HG03432 (cell line): ENCODE data around the gene NSL1.

ENCODE experiments used
- ATAC-seq: cut with Tn5 transposase; IDR thresholded peaks from one replicate; pipeline ENCODE4 v1.9.1; 2021; ENCODE audit warnings: mild to moderate bottlenecking, moderate library complexity; ENCODE audit not compliant: unreplicated experiment

The NSL1 gene, protein sequence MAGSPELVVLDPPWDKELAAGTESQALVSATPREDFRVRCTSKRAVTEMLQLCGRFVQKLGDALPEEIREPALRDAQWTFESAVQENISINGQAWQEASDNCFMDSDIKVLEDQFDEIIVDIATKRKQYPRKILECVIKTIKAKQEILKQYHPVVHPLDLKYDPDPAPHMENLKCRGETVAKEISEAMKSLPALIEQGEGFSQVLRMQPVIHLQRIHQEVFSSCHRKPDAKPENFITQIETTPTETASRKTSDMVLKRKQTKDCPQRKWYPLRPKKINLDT

DNA sequence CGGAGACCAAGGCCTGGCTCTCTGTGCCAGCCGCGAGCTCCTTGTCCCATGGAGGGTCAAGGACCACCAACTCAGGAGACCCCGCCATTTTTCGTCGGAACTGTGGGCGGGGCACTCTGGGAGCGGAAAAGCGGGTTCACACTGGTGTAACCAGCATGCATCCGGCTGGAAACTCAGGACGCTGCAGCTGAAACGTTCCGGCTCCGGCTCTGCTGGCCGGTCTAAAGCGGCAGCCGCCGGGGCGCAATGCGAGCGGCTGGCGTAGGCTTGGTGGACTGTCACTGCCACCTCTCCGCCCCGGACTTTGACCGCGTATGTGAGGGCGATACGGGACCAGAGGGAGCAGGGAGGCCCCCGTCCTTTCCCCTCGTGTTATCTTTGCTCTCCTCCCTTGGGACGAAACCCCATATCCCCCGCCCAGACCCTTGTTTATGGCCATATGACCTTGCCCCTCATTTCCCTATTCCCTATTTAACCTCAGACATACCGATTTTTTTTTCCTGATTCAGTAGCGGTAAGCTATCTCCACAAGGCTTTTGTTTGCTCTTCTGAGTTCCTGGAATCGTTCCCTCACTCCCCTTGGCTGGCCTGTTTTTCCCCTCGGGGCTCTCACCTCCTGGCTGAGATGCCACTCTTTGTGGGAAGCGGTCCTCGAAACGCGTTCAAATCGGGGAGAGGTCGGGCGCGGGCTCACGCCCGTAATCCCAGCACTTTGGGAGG is at the start of gene NSL1, which contains the start of gene TATDN3:
Gene NSL1, minus strand, starts transcription at position 102 of the 720 bp plus-strand sequence. Its CDS starts 14 bp downstream, at position 88.
Gene TATDN3, plus strand, starts transcription at position 219 of the 720 bp plus-strand sequence. Its CDS starts 28 bp downstream, at position 247.
- peak; percentile 70 for ATAC-seq

DNA sequence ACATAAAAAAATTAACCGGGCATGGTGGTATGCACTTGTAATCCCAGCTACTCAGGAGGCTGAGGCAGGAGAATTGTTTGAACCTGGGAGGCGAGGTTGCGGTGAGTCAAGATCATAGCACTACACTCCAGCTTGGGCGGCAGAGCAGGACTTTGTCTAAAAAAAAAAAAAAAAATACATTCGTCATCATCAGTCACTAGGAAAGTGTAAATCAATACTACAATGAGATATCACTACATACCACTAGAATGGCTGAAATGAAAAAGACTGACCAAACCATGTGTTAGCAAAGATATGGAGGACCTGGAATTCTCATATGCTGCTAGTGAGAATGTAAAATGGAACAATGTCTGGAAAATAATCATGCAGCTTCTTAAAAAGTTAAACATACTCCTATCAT is 46.6 kb upstream of the NSL1 start:
- no peak for ATAC-seq

DNA sequence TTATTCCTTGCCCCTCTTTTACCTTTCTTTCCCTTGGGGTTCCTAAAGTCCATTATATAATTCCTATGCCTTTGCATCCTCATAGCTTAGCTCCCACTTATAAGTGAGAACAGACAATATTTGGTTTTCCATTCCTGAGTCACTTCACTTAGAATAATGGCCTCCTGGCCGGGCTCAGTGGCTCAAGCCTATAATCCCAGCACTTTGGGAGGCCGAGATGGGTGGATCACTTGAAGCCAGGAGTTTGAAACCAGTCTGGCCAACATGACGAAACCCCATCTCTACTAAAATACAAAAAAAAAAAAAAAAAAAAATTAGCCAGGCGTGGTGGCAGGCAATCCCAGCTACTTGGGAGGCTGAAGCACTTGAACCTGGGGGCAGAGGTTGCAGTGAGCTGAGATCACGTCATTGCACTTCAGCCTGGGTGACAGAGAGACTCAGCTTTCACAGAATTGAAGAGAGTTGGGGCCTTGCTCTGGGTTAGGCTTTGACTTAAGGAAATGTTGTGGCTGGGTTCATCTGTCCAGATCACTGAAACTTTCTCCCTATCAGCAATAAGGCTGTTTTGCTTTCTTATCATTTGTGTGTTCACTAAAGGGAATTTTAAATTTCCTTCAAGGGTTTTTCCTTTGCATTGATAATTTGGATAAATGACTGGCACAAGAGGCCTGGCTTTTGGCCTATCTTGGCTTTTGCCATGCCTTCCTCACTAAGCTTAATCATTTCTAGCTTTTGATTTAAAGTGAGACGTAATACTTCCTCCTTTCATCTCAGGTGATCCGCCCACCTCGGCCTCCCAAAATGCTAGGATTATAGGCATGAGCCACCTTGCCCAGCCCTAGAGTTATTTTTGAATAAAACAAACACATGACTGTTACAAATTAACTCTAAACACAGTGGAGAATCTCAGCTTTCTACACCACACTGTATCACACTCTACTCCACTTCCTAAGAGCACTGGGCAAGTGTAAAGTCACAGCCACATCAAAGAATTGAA is 41.9 kb upstream of the NSL1 start:
- peak; percentile 86 for ATAC-seq

DNA sequence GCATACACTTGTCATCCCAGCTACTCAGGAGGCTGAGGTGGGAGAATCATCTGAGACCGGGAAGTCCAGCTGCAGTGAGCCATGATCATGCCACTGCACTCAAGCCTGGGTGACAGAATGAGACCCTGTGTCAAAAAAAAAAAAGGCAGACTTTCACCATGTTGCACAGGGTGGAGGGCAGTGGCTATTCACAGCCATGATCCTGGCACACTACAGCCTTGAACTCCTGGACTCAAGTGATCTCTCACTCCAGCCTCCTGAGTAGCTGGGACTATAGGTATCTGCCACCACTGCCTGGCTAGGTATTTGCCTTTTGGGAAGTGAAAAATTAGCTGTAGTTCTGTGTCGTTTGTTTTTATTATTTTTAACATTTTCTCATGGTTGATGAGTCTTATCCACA is 36.8 kb upstream of the NSL1 start:
- ATAC-seq: no peak

DNA sequence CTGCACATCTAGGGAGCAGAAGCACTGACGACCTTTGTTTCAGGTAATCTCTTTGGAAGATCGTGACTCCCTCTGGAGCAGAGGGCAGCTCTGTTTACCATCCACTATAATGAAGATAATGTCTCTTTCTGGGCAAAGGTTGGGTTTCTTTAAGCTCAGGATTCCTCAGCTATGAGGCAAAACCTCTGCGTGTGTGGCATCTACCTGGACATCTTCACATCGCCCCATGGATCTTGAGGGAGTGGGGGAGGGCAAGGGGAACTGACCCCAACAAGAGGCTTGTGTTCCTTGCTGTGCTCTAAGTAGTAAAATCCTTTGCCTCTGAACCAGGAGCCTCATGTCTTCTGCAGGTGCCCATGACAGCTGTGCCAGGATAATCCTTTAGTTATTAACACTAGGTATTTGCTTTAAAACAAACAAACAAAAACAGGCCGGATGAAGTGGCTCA is 36.3 kb upstream of the NSL1 start:
- no peak for ATAC-seq

DNA sequence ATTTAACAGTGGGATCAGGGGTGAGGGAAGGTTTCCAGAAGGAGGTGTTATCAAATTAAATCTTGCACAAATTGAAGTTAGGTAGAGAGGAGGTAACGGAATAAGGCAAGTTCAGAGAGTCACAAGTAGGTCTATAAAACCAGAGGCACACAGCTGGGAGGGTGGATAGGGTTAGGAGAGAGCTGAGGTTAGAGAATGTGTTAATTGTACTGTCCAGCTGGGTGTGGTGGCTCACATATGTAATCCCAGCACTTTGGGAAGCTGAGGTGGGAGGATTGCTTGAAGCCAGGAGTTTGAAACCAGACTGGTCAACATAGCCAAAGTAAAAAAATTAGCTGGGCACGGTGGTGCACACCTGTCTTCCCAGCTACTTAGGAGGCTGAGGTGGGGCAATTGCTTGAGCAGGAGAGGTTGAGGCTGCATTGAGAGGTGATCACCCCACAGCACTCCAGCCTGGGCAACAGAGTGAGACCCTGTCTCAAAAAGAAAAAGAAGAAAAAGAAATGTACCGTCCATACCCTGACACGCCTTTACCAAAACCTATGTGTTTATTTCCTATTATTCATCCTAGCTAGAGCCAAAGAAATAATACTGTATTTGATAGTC is 35.7 kb upstream of the NSL1 start:
- ATAC-seq: no peak

DNA sequence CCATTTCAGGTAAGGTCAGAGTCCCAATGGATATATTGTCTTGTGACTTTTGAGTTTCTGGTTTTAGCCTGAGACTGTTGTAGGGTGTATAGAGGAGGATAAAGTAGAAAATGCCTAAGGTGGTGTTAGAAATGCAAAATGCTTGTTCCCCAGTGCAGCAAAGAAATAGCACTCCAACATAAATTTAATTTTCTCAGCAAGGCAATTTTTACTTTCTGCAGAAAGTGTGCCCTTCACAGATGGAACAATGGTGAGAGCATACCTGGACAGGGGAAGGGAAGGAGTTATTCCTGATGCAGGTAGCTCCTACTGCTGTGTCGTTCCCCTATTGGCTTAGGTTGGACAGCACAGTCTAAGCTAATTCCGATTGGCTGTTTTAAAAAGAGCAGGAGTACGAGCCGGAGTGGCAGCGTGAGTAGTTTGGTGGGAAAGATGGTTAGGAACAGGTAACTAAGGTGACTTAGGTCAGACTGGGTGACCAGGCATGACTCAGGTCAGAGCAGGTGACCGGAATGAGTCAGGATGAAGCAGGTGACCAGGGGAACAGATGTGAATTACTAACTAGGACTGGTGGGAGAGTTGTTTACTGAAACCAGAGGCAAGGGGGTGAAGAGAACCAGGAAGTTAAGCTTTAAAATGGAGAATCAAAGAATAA is 34.3 kb upstream of the NSL1 start:
- no peak for ATAC-seq

DNA sequence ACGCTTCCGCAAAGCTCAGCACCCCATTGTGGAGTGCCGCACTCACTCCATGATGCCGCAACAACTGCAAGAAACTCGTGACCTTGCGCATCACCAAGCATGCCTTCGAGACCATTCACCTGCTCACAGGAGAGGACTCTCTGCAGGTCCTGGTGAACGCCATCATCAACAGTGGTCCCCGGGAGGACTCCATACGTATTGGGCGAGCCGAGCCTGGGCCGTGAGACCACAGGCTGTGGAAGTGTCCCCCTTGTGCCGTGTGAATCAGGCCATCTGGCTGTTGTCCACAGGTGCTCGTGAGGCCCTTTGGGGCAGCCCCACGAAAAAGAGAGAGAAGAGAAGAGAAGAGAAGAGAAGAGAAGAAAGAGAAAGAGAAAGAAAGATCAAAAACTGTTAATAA is 32.6 kb upstream of the NSL1 start:
- ATAC-seq: no peak

DNA sequence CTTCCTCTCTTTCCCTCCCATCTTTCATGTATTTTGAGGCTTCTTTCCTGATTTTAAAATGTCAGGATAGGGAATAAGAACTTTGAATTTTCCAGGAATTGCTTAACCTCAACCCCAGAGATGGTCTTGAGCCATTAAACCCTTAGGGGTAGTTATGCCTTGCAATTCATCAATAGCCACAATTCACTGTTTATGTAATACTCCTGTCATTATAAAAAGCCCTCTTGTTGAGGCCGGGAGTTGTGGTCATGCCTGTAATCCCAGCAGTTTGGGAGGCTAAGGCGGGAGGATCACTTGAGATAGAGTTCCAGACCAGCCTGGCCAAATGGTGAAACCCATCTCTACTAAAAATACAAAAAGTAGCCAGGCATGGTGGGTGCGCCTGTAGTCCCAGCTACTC is 31.4 kb upstream of the NSL1 start:
- no peak for ATAC-seq

DNA sequence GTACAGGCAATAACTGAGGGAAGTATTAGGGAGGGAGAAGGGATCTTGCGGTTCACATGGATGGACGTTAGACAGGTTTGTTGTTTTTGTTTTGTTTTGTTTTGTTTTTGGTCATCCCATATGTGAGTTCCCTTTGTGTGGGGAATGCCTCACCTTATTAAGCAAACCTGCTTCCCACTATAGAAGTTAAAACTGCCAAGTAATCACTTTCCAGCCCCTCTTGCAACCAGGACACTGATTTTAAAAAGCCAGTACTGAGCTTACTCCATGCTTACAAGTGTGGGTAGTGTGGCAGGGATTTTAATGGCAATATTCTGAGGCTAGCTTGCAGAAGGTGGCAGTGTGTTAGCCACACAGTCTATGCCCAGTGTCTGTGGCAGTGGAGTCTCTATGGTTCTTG is 29.4 kb upstream of the NSL1 start:
- ATAC-seq: no peak

DNA sequence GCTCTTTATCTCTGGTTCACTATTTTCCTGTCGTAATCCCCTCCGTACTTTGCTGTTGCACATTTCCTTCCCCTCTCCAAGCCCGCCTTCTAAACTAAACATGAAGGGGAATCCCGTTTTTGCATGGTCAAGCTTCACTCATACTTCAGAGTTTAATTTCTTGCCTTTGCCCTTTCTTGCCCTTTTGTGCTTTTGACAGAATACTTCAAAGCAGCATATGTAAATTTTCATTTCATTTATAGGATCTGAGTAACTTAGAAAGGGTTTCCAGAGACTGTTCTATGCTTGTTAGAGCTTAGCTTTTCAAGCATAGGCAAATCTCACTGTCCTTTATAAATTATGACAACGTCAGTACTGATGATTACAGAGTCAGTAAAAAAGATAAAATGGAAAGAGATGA is 28.1 kb upstream of the NSL1 start:
- peak; percentile 87 for ATAC-seq

DNA sequence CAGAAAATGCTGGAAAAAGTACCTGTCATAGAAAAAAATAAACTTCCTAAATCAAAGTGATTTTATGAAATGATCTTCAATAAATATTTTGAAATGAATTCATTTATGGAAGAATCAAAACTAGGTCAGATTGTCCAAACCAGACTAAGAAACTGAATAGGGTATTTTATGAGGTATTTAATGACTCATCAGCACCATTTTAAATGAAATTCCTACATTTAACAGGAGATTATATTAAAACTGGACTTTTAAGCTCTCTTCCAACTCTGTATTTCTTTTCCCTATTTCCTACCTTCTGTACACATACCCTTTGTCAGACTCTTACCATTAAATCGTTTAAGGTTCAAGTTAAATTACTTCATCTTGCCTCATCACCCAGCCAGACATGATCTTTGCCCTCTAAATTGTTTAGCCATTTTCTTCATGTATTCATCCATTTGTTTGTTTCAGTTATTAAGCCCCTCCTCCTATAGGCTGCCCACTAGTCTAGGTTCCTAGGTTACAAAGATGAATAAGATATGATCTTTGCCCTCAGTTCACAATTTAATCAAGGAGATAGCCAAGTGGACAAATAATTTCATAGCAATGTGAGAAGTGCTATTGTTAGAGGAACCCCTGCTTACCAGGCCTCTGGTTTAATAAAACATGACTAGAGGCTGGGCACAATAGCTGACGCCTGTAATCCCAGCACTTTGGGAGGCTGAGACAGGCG is 25.1 kb upstream of the NSL1 start:
- ATAC-seq: no peak

DNA sequence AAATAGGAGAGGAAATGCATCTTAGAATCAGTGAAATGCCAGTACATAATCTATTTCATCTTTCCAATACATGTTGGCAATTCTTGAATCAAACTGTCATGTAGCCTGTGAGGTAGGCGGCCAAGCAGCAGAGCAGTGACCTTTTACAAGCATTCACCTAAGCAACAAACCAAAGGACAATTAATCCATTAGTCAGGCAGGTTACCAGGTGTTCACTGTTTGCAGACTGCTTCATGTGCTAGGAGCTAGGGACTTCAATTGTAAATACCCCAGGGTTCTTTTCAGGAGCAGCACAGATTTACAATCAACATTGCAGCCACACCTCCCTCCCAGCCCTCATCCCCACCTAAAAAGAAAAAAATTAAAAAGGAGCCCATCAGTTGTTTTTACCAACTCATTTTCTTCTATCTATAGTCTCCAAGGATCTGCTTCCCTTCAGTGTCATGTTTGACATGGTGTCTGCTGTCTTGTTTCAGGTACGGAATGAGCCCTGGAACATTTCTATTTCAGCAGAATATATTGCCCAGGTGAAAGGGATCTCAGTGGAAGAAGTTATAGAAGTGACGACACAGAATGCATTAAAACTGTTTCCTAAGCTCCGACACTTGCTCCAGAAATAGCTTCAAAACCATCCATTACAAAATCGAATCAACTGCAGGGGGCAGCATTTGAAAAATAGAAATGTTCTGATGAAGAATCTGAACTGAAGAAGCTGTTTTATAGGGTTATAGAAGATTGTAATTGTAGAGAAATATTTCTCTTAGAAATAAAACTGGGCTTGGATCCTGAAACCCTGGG is 23.2 kb upstream of the NSL1 start:
- ATAC-seq: no peak

DNA sequence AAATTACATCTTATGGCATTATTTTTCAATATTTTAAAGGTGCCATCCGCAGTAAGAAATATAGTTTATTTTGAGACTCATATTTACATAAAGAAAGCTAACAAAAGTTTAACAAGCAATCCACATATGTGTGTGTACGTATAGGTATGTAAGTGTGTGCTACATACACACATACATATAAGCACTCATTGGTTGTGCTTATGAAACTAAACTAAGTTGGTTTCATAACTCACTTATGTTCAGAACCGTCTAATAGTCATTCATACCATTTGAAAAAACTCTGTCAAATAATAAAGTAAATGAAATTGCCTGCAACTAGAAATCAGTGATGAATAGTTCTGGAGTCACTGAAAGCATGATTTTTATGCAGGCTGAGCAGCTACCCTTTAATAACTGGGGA is 14.2 kb upstream of the NSL1 start:
- no peak for ATAC-seq

DNA sequence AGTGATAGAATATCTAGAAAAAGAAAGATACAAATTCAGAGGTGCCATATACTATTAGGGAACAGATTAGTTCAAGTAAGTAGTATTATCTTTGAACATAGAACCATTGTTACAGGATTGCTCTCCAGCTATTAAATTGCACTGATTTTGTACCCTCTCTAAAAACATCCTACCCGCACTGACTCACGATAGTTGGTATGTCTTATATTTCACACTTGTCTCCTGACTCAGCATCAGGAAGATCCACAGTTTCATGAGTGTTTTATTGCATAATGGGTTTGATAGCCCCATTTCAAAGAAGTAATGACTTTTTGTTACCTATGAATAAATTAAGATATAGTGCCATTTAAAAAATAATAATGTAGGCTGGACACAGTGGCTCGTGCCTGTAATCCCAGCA is 6.1 kb upstream of the NSL1 start:
- ATAC-seq: no peak

DNA sequence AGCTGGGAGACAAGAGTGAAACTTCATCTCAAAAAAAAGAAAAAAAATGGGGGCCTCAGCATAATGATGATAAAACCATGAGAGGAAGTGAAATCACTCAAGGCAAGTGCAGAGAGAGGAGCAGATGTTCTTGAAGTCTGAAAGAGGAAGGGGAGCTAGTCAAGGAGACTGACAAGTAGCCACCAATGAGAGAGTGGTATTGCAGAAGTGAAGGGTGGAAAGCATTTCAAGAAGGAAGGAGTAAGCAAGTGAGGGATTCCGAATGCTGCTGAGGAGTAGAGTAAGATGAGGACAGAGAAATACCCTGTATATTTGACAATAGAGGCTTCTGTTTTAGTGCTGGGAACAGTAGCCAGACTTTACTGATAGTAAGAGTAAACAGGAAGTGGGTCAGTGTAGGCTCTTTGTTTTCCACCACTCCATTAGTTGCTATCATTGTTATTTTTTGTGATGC is 3.0 kb upstream of the NSL1 start:
- ATAC-seq: peak; percentile 79

DNA sequence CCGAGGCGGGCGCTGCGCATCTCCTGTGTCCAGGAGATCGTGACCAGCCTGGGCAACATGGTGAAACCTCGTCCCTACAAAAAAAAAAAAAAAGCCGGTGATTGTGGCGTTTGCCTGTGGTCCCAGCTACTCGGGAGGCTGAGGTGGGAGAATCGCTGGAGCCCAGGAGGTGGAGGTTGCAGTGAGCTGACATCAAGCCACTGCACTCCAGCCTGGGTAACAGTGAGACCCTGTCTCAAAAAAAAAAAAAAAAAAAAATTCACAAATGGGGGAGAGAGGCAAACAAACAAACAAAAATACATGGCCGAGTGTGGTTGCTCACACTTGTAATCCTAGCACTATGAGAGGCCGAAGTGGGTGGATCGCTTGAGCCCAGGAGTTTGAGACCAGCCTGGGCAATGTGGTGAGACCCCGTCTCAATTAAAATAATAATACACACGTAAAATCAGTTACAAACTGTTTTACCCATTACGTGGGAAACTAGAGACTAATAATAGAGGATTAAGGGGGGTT is 875 bp upstream of the NSL1 start:
- no peak for ATAC-seq

DNA sequence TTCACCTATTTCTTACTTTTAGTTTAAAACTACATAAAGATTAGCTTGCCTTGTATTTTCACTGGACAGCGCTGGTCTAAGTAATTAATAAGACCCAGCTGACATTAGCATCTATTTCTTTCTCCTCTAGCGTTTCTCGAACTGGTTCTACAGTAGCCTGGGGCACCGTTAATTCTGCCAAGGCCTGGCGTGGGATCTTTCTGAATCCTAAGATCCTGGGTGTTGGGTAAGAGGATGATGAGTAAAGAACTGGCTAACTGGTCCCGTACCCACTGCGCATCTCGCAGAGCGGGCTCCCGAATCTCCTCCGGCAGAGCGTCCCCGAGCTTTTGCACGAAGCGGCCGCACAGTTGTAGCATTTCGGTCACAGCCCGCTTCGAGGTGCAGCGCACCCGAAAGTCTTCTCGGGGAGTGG is 309 bp downstream of the NSL1 start:
- peak; percentile 41 for ATAC-seq
